T-helper 2 cell (primary cell): ENCODE measurements around the gene ADARB2.
"Not testable (repeated sequence)": the region's sequence is repeated elsewhere in the genome, so short reads cannot be mapped to it uniquely, and the experiment has no call there.

Experiments
- DNase-seq, 5 experiments: peaks; one replicate each; pipeline versions ENCODE4 v3.0.0 to v3.0.0-alpha.2; 2012 to 2022

The ADARB2 gene

DNA sequence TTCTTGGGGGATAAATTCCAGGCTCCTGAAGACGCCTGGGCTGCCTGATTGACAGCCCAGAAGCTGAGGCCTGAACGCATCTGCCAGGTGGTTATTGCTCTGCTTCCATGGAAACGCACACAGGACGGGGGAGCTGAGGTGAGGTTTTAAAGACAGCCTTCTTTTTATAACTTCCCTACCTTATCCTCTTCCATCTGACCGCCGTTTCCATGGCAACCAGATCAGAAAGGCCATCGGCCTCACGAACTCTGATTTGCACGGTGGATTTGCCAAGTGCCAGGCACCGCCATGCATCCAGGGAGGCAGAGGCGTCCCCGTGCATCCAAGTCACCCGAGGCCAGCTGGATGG is 260.9 kb downstream of the ADARB2 start:
- no peak for DNase-seq

DNA sequence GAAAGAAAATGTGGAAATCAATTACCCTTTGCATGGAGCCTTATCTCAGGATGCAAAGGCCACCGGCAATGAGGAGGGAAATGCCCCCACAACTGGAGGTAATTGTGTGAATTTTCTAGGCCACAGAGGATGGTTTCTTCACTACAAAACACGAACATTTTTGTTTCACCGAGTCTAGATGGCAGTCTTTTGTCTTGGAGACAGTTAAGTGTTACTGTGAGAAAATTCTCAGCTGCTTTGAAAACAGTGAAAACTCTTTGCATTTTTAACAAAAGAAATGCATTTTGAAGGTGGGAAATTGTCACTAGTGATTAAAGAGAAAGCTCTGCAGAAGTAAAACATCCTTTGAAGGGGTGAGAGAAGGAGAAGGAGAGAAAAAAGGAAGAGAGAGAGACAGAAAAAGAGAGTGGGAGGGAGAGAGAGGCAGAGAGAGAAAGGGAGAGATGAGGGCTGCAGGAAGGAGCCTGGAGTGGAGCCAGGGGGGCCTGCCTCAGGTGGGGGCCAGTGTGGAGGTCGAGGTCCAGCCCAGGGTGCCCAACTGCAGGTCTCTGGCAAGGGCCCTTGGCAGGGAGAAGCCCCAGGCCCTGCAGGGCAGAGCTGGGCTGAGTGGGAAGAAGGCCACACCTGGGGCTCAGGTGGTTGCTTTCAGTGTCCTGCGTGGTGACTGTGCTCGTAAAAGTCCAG is 261.4 kb downstream of the ADARB2 start:
- no peak for DNase-seq

DNA sequence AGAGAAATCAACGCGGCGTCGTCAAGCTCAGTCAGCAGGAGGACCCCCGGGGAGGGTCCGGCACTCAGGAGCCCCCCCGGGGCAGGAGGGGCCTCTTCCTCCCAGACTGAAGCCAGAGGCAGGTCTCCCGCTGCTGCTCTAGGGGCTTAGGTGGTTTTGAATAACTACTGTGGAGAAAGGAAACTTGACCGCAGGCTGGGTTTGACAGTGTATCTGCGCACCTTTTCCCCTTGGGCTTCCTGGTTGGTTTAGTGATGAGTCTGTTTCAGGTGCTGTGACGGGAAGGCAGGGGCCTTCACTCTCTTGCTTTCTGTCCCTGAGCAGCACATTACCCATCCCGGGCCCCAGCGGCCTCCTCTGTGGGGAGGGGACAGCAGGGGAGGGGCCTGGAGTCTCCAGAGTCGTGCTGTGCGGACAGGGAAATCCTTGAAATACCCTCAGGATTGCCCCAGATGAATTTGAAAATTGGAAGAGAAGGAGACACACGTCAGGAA is 262.2 kb downstream of the ADARB2 start:
- DNase-seq, result no peak

DNA sequence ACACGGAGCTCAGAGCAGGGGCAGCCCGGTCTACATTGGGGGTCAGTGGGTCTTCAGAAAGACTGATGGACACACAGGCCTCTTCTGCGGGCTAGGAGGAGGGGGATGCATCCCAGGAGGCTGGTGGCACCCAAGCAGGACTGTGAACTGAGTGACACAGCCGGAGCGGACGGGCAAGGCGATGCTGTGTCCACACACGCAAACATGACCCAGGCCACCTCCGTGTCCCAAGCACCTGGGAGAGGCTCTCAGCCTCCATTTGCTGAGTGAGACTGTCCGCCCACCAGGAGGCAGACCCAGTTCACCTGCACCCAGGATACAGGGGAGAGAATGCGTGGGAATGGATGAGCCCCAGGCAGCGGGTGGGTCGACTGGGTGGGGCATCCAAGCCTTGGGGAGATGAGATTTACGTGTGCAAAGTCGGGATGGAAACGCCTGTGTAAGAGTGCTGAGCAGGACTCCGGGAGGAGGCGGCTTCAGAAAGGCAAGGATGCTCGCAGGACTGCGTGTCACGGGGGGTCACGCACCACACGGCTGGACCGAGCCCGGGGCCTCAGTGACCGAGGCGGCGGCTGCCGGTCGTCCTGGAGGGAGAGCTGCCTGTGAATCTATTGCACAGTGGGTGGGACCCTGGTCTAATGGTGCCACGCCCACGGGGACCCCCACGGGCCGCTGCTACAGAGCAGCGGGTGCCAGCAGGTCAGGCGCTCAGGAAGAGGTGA is 262.8 kb downstream of the ADARB2 start:
- DNase-seq, result no peak

DNA sequence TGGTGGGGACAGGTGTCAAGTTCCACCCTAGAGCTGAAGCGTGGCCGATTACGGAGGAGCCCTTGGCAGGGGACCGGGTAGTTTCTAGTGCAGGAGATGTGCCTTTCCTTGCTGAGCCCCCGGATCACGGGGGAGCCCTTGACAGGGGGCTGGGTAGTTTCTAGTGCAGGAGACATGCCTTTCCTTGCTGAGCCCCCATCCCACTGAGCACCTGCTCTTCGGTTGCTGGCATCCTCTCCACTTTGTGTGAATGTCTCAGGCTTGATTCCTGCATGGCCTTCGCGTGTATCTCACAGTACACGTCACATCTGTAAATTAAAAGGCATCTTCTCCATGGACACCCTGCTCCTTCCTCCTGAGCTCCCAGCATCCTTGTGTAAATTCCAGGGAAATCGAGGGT is 263.5 kb downstream of the ADARB2 start:
- no peak for DNase-seq

DNA sequence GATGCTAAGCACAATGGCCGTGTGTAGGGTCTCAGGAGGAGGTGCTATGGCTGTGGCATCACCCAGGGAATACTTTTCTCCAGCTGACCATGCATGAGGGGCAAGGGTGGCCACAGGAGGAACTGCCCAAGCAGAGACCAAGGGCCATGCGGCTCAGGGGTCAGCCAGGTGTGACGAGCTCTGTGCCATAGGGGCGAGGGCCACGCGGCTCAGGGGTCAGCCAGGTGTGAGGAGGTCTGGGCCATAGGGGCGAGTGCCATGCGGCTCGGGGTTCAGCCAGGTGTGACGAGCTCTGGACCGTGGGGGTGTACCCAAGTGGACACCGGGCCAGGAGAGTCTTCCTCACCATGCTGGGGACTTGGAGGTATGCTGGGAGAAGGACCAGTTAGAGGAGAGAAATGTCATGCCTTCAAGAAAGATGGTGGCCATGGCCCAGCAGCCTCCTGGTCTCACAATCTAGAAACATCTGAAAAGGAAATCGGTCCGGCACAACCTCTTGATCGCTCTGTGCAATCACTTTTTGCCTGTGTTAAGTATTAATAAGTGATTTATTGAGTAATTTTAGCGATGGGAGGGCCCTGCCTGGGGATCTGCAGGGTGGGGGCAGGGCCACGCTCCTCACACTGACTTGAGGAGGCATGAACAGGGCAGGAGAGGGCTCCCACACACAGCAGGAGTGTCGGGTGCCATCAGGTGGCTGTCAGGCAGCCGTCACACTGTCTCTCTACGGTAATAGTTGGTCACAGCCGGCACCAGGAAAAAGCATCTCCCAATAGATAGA is 265.0 kb downstream of the ADARB2 start:
- DNase-seq, result no peak

DNA sequence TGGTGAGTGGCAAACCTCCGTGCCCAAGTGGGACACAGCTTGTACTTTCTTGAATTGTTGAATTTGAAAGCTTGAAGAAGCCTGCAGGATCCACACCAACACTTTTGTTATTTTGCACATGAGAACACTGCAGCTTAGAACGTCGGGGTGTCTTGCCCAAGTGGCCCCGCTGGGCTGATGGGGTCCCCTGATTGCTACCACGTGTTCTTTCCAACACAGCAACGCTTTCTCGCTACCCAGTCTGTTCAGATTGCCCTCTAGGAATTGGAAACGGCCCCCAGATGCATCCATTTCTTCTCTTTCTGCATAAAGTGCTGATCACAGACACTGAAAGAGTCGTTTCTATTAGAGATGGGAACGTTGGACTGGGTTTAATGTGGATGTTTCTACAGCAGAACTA is 268.5 kb downstream of the ADARB2 start:
- no peak for DNase-seq

DNA sequence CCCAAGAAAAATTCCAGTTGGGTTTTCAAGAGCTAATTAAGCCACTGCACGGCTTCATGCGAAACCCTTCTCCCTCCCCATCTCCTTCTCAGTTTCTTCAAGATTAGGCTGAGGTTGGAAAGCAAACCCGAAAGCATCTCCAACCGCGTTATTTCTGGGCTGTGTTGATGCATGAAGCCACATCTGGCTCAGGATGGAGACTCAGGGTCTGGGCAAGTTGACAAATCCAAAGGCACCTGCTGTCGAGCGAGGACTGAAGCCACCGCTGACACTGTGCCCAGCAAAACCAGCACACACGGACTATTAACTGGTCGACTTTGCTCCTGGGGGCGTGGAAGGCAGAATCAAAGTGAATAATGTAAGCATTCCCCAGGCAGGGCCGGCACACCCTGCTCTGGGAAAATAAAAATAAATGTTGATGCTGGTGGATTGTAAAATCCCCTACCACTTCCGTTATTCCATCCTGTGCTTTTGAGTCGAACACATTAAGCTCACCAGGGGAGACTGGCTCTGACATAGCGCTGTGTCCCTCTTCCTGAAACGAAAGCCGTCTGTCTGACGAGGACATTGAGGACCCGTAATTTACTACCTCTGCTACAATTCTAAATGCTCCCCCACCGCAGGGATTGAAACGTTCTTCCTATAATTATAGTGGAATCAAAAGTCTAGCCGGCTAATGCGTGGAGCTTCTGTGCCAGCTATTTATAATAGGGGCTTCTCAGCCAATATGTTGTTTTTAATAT is 269.8 kb downstream of the ADARB2 start:
- DNase-seq, result no peak

DNA sequence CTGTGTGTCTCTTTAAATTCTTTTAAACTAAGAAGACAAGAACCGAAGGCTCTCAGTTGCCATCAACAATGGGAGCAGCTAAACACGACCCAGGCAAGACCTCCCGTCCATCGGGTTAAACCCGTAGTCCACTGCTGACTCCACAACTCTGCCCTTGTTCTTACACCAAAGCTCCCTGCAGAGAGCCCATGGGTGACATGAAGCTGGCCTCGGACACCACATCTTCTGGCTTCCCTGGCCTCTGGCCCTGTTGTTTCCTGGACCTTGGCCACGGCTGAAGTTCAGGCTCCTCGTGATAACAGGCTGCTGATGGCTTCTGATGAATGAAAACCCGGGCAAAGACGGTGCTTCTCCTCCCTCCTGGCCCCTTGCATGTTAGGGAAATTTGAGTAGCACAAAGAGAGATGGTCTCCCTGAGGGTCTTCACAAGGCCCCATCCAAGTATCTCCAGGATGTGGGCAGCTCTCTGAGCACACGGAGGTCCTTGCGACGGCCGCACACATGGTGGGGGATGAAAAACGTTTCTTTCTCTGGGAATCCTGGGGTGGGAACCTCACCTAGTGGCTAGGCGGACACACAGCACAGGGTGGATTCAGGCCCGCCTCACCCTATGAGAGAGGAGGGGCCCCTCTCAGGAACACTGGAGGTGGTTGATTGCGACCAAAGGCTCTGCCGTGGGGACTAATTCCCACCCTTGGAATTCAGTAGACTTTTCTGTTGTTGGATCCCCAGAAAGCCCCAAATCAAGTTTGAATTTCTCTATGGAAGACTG is 271.1 kb downstream of the ADARB2 start:
- no peak for DNase-seq

DNA sequence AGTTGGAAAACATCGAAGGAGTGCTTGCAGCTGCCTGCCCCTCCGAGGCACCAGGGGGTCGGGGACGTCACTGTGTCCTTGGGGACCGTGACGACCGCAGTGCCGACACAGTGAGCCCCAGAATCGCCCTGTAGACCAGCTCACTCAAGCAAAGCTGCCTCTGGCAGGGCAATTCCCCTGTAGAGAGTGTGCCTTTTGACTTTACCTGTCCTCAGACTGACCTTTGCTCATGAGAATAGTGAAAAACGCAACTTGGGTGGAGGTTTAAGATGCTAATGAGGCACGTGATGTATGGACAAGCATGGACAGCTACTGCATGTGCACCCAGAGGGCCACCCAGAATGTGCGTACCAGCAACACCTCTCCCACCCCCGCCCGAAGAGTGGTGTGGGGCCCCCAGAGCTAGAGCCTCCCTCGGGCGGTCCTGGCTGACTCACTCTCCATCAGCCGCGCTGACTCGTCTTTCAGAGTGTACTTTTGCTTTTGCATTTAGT is 271.9 kb downstream of the ADARB2 start:
- DNase-seq, result no peak

DNA sequence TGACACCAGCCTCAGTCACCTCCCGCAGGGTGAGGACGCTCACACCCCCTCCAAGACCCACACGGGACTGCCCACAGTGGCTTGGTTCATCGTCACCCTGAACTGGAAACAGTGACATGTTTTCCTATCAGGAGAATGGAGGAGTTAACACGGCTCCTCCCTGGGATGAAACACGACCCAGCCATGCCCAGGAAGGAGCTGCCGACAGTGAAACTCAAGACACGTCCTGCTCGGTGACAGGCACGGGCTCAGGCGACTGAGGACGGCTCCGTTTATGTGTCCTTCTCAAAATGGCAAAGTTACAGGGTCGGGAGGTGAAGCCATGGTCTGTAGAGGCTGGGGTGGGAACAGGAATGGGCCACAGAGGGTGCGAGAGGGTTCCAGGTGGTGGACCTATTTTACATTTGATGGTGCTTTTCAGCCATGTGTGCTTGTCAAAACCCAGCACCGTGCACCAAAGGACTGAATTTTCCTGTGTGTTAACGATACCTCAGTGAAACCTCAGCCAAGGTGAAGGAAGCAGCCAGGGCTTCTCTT is 272.4 kb downstream of the ADARB2 start:
- no peak for DNase-seq

DNA sequence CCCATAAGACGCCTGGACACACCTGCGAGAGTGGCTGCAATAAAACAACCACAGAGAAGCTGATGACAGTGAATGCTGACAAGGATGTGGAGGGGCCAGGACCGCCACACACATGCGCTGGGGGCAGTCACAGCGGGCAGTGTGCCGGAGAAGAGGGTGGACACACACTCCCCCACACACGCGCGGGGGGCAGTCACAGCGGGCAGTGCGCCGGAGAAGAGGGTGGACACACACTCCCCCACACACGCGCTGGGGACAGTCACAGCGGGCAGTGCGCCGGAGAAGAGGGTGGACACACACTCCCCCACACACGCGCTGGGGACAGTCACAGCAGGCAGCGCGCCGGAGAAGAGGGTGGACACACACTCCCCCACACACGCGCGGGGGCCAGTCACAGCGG is 273.4 kb downstream of the ADARB2 start:
- not testable (repeated sequence) for DNase-seq

DNA sequence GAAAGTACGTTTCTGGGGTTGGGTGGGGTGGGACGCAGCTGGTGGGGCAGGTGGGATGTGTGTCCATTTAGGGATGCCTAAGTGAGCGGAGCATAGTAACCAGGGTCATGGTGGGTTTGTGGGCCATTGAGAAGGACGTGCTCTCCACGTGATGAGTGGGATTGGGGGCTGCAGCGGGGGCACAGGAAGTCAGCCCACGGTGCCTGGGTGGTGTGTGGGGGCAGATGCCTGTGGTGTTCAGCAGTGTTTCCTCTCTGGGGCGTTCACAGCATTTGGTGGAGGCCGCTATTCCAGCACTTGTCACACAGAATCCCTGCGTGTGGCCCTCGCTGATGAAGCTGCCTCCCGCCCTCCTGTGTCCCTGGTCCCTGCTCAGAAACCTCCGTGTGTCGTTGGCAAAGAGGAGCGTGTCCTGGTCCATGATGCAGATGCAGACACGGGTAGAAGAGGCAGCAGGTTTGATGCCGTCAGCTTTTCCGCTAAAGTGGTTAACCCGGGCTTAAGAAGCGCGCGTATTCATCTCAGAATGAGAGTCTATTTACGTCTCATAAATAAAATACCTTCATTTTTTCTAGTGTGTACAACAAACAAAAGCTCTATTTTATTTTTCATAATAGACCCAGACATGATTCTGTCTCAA is 274.2 kb downstream of the ADARB2 start:
- DNase-seq, result no peak

DNA sequence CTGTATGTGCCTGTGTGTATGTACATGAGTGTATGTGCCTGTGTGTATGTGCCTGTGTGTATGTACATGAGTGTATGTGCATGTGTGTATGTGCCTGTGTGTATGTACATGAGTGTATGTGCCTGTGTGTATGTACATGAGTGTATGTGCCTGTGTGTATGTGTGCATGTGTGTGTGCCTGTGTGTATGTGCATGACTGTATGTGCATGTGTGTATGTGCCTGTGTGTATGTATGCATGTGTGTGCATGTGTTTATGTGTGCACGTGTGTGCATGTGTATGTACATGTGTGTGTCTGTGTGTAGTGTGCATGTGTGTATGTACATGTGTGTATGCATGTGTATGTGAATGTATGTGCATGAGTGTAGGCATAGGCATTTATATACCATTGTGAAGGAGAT is 274.8 kb downstream of the ADARB2 start:
- DNase-seq, result no peak

DNA sequence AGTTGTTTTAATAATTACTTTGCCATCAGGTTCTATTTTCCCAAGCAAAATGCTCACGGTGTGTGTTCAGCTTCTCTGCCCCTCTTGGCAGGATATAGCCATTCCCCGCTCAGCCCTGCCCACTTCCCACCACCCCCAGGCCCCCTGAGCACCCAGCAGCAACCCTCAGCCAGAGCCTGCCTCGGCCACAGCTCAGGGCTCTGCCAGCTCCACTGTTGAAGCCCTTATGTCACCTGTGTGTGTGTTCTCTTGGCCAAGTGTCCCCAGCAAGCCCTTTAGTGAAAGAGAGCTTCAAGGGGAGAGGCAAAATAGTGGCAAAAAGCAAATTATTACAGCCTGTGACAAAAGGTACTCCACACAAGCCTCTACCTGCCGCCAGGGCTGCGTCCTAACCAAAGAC is 275.3 kb downstream of the ADARB2 start:
- DNase-seq, result no peak

DNA sequence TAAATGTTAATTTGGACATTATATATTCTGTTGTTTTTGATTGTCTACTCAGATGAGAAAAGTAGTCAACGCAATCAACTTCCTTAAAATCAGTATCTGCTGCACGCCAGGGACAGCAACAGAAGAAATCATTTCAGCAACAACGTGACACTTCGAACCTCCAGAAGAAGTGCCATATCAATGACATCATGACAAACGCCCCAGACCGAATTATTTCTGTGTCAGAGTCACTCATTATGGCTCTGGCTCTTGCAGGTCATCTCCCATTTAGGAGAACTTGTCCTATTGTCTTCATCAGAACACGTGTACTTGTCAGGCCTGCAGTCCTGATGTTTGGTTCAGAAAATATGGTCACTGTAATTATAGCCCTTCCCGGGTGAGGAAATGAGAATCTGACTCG is 276.3 kb downstream of the ADARB2 start:
- no peak for DNase-seq

DNA sequence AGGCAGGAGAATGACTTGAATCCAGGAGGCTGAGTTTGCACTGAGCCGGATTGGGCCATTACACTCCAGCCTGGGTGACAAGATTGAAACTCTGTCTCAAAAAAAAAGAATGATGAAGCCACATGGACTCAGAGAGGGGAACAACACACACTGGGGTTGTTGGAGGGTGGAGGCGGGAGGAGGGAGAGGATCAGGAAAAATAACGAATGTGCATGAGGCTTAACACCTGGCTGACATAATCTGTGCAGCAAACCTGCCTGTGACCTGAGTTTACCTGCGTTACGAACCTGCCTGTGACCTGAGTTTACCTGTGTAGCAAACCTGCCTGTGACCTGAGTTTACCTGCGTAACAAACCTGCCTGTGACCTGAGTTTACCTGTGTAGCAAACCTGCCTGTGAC is 277.7 kb downstream of the ADARB2 start:
- DNase-seq, result not testable (repeated sequence)

DNA sequence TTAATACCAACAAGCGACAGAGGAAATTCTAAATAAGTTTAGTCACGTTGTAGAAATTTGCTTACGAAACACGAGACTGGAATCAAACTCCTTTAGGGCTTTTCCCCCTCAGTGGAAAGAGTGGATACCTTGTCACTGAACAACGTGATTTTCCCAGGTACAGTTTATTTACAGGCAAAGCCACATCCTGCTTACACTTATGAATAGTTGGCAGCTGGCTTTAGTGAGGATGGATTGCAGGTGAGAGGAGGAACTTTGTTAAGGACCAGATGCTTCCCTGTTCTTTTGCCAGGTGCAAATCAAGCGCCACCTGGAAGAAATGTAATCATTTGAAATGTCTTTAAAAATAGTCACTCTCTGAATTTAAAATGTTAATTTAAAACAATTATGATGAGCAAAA is 282.4 kb downstream of the ADARB2 start:
- DNase-seq, result no peak

DNA sequence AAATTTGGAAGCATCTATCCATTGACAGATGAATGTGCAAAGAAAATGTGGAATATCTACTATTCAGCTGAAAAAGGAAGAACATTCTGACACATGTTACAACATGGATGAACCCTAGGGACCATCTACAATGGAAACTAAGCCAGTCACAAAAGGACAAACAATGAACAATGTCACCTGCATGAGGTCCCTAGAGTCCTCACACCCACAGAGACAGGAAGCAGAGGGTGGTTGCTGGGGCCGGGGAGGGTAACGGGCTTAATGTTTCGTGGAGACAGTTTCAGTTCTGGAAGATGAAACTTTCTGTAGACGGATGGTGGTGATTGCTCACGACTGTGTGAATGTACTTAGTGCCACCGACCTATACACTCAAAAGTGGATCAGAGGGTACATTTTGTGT is 282.9 kb downstream of the ADARB2 start:
- DNase-seq, result peak in 2 of 5 experiments; percentile 6 to 46

DNA sequence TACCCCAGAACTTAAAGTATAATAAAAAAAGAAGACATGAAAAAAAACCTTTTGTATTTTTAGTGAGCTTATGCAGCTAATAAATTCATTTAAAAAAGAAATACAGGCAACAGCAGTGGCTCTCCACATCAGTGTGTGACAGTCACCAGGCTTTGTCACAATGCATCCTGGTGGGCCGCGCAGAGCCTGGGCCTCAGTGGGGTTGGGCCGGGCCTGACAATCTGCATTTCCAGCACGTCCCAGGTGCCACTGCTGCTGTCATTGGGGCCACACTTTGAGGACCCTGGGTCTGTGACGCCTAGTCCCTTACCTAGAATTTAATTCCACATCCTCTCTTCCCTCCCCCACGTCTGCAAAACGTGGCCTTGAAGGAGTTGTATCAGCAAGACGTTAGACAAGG is 284.5 kb downstream of the ADARB2 start:
- no peak for DNase-seq

DNA sequence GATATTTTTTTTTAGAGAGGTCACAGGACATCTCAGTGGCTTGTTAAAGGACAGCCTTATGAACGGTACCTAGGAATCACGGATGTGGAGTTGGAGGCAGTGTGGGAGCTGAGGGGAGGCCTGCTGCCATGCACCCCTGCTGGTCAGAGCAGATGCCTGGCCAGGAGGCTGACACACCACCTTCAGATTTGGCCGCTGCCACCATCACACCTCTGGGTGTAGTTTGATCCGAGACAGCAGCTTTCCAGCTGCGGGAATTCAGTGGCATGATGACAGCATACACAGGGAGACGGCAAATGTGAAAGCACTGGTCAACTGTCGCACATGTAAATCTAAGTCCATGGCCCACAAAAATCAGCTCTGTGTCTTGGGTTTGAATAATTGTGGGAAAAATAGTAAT is 285.4 kb downstream of the ADARB2 start:
- DNase-seq, result no peak
